Skin epidermis (tissue), 12 donors: ENCODE measurements around the gene PELO.

Experiments used
- H3K27ac ChIP-seq, 21 experiments: fragments of 200-600 bp; sonication (generic) in 11 of 21; one replicate each; pipeline ENCODE4 v1.5.0; 2020; ENCODE audit warnings: mild to moderate bottlenecking in 3 of 21, inconsistent platforms in 2 of 21, moderate library complexity in 2 of 21
- H3K4me3 ChIP-seq, 7 experiments: fragments of 200-600 bp; sonication (generic) in 2 of 7; one replicate each; pipeline ENCODE4 v1.5.0; 2020; ENCODE audit warnings: inconsistent platforms in 2 of 7, mild to moderate bottlenecking in 2 of 7, moderate library complexity in 1 of 7

PELO gene

GRCh38 chr5:52798938-52799337, 11.2 kb downstream of the PELO start:
- H3K4me3 ChIP-seq: peak overlapping the region; percentile 55 to 76 (median 60)
- peak overlapping the region in 20 of 21 experiments; percentile 43 to 93 (median 88) for H3K27ac ChIP-seq

GRCh38 chr5:52799358-52799982, 11.8 kb downstream of the PELO start:
- peak overlapping the region; percentile 16 to 93 (median 88) for H3K27ac ChIP-seq
- H3K4me3 ChIP-seq: peak overlapping the region; percentile 55 to 76 (median 60)

GRCh38 chr5:52799983-52800393, 12.3 kb downstream of the PELO start:
- peak overlapping the region; percentile 69 to 93 (median 88) for H3K27ac ChIP-seq
- H3K4me3 ChIP-seq: peak overlapping the region; percentile 55 to 76 (median 60)

GRCh38 chr5:52800394-52801213, 12.9 kb downstream of the PELO start:
- peak overlapping the region; percentile 55 to 76 (median 60) for H3K4me3 ChIP-seq
- peak overlapping the region; percentile 69 to 93 (median 88) for H3K27ac ChIP-seq

GRCh38 chr5:52801329-52801728, 13.6 kb downstream of the PELO start:
- Histone ChIP-seq H3K27ac (peak overlapping the region in 19 of 21 experiments; percentile 35 to 93 (median 89)), H3K4me3 (peak overlapping the region; percentile 55 to 76 (median 60))

GRCh38 chr5:52802272-52802973, 14.7 kb downstream of the PELO start:
- H3K4me3 ChIP-seq: peak overlapping the region in 1 of 7 experiments; percentile 60
- H3K27ac ChIP-seq: peak overlapping the region in 4 of 21 experiments; percentile 3 to 90 (median 88)

GRCh38 chr5:52802974-52803336, 15.2 kb downstream of the PELO start:
- H3K27ac ChIP-seq: peak overlapping the region in 1 of 21 experiments; percentile 3
- H3K4me3 ChIP-seq: no peak overlapping the region

GRCh38 chr5:52804387-52804791, 16.7 kb downstream of the PELO start:
- no peak overlapping the region for H3K27ac ChIP-seq

GRCh38 chr5:52804981-52805380, 17.3 kb downstream of the PELO start:
- no peak overlapping the region for H3K4me3 ChIP-seq
- no peak overlapping the region for H3K27ac ChIP-seq

More at GRCh38 chr5:52804387-52804791, 16.7 kb downstream of the PELO start:
- H3K4me3 ChIP-seq: no peak overlapping the region

GRCh38 chr5:52805615-52806014, 17.9 kb downstream of the PELO start:
- H3K27ac ChIP-seq: no peak overlapping the region
- H3K4me3 ChIP-seq: no peak overlapping the region

- Histone ChIP-seq H3K4me3 (no peak overlapping the region), H3K27ac (no peak overlapping the region)
These were observed 19.3 kb downstream of the PELO start for GRCh38 chr5:52807037-52807436.

- no peak overlapping the region for H3K4me3 ChIP-seq
- H3K27ac ChIP-seq: no peak overlapping the region
These were observed 20.0 kb downstream of the PELO start for GRCh38 chr5:52807723-52808122.

GRCh38 chr5:52808316-52808901, 20.7 kb downstream of the PELO start:
- H3K27ac ChIP-seq: no peak overlapping the region
- H3K4me3 ChIP-seq: no peak overlapping the region

- peak overlapping the region in 11 of 21 experiments; percentile 1 to 74 (median 42) for H3K27ac ChIP-seq
These were observed 22.2 kb downstream of the PELO start for GRCh38 chr5:52809884-52810283.

GRCh38 chr5:52810426-52810825, 22.7 kb downstream of the PELO start:
- H3K27ac ChIP-seq: peak overlapping the region in 10 of 21 experiments; percentile 1 to 74 (median 47)
- no peak overlapping the region for H3K4me3 ChIP-seq

More at GRCh38 chr5:52809884-52810283, 22.2 kb downstream of the PELO start:
- no peak overlapping the region for H3K4me3 ChIP-seq

GRCh38 chr5:52811067-52811749, 23.5 kb downstream of the PELO start:
- no peak overlapping the region for H3K4me3 ChIP-seq
- H3K27ac ChIP-seq: peak overlapping the region in 1 of 21 experiments; percentile 42

GRCh38 chr5:52814352-52815148, 26.8 kb downstream of the PELO start:
- H3K4me3 ChIP-seq: peak overlapping the region in 1 of 7 experiments; percentile 1
- no peak overlapping the region for H3K27ac ChIP-seq

- no peak overlapping the region for H3K4me3 ChIP-seq
- H3K27ac ChIP-seq: no peak overlapping the region
These were observed 30.1 kb downstream of the PELO start for GRCh38 chr5:52817818-52818217.
